Right lung (tissue), 5 donors: ENCODE measurements around the gene KCNT2. TPM values are rescaled to one million over a fixed set of nuclear protein-coding genes. Genes with fewer than 3 reads are reported as not detected.

Experiments used
- DNase-seq, 2 donors: peaks; one replicate each; pipeline ENCODE4 v3.0.0-alpha.2; 2013
- polyA plus RNA-seq, 5 donors: library from polyadenylated mRNA; unstranded; fragments of 120-200 nt; gene quantifications; one replicate each; pipeline versions ENCODE4 v1.2.1 to v1.2.3, GENCODE V29; 2013; ENCODE audit warnings: inconsistent platforms in 1 of 5, low replicate concordance in 1 of 5; ENCODE audit not compliant: insufficient read length in 5 of 5, insufficient read depth in 1 of 5

The KCNT2 gene
- polyA plus RNA-seq, 5 donors: 2.7 to 7.7 (median 5.9) TPM

DNA sequence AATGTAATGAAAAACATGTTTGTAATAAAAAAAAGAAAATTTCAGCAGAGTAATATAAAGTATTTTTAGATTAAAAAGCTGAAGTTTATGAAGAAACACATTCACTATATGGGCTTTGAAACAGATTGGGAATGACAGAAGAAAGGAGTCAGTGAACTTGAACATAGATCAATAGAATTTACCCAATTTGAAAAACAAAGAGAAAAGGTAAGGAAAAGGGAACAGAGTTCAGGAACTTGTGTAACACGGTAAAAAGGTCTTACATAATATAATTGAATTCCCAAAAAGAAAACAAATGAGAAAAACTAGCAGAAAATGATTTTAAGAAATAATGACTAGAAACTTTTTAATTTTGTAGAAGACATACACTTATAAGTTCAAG is 206.8 kb downstream of the KCNT2 start:
- no peak for DNase-seq

DNA sequence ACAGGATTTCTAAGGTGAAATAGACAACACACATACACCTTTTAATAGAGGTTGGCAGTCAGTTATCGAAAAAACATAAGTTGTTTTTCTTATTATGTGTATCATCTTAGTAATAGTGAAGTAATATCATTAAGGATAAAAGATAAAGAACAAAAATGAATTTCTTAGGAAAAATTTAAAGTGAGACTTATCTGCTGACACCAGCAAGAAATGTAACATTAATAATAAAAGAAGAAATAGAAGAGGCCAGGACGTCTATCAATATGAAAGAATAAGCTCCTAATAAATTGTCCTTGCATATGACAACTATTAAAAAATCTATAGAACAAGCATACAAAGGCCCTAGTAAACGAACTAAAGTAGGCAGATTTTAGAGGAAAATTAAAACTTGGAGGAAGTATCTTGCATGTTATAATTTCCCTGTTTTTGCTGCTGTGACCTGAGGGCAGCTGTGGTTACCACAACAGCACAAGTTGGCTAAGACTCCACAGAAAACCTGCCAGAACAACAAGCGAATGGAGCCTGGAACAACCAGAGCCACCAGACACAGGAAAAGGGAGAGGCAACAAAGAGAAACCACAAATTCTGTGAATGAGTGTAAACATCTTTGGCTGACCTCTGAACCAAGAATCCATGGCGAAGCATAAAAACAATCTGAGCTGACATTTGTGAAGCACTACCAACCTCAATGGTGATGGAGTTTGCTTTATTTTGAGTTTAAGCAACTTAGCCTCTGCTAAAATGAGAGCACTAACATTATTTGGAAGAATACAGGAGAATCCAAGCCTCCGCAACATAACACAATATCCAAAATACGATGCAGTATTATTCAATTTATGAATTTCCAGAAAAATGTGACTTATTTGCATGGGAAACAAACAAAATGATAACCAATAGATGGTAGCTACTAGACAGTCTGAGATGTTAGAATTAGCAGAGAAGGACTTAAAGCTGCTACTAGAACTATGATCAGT is 207.5 kb downstream of the KCNT2 start:
- no peak for DNase-seq

- DNase-seq: no peak
Measured at GRCh38 chr1:196399713-196400112, 208.5 kb downstream of the KCNT2 start.

DNA sequence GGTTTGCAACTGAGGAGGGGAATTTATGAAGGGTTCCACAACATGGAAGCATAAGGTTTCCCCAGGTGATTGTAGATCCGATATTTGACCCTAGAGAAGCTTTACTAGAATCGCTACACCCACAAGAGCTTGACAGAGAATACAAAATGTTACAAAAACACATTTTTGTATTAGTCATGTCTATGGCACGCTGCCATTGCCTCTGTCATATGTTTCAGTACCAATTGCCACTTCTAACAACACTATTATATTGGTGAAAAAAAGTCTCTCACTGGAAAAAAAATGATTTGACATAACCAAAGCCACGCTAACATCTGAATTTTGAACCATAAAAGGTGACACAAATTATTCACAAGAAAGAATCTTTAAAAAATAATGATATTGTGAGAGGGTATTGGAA is 214.5 kb downstream of the KCNT2 start:
- DNase-seq: no peak

- DNase-seq: no peak
Measured at GRCh38 chr1:196393282-196393681, 215.0 kb downstream of the KCNT2 start.

DNA sequence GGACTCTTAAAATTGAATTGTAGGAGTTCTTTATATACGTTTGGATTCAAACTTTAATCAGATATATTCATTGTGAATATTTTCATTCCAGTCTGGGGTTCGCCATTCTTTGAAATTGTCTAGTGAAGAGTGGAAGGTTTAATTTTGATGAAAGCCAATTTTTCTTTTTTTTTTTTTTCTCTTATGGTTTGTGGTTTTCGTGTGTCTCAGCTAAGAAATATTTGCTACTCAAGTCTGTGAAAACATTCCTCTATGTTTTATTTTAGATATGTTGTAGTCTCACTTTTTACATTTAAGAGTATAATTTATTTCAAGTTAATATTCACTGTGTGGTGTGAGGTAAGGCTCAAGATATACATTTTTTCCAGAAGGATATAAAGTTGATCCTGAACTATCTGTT is 220.5 kb downstream of the KCNT2 start:
- DNase-seq: no peak

GRCh38 chr1:196385109-196385508 is 223.1 kb downstream of the KCNT2 start:
- no peak for DNase-seq

DNA sequence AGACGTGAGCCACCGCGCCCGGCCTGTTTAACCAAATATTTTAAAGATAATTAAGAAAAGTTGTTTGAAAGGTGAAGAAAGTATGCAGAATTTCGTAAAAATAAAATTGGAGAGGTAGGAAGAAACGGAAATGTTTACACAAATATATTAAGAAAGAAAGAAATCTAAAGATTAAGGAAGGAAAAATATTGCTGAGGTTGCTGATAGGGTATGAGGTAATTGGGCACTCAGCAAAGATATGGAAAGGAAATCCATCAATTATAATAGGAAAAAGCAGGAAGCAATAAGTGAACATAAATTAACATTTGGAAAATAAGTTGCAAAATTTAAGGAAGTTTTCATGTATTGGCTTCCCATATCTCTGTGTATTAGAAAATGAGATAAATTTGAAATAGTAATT is 225.9 kb downstream of the KCNT2 start:
- no peak for DNase-seq

DNA sequence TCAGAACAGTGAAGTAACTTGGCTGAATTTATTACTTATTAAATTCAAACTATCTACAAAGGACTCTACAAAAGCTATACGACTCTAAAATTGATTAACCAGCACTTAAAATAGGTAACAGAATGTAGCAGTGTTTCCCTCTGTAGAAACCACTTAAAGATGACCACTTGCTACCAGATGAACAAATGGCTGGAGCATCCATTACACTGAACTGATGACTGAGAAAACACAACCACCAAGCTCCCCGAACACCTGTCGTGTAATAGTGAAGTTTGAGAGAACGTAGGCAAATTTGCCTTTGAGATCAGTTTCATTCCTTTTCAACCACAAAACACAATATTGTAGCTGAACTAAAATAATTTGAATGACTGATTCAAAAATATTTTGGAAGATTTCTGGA is 226.7 kb downstream of the KCNT2 start:
- no peak for DNase-seq

GRCh38 chr1:196380316-196380715 is 227.9 kb downstream of the KCNT2 start:
- no peak for DNase-seq

DNA sequence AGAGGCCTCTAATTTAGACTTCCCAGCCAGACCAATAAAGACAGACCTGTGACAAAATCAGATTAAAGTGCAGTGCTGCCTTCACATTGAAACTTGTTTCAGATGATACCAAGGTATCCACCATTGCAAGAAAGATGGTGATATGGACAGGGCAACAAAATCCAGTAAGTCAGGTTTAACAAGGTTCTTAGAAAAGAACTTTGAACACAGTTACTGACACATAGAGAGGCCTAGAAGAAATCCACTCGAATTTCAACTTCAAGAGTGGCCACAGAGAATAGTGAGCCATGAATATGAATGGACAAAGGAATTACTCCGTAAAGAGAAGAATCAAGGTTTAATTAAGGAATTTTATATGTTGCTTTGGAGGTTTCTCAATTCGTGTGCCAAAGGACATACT is 230.4 kb downstream of the KCNT2 start:
- no peak for DNase-seq

DNA sequence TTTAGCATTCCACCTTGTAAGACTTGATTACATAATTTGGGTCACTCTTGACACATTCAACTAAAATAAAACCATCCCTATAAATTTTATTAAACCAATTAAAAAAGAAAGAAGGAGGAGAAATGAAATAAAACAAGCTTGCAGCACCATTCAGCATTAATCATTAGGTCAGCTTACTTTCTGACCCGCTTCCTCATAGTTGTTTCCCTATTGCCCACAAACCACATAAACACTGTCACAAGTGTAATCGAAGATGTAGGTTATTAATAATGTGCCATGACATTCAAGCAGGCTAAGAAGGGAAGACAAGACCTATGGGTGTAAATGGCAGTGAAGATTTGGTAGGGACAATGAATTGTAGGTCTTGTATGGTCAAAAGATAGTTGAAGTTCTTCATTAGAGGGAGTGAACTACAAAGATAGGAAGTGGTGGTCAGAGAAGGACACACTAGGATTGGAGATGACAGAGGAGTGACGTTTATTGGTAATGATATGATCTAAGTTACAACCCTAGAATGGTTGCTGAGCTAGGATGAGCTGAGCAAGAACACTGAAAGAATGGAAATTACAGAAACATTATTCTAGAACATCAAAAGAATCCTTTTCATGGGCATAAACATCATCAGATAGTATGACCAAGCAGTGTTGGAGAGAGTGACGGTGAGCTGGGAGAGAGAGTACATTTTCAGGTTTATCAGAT is 231.5 kb downstream of the KCNT2 start:
- DNase-seq: no peak

GRCh38 chr1:196373798-196374197 is 234.4 kb downstream of the KCNT2 start:
- no peak for DNase-seq

DNA sequence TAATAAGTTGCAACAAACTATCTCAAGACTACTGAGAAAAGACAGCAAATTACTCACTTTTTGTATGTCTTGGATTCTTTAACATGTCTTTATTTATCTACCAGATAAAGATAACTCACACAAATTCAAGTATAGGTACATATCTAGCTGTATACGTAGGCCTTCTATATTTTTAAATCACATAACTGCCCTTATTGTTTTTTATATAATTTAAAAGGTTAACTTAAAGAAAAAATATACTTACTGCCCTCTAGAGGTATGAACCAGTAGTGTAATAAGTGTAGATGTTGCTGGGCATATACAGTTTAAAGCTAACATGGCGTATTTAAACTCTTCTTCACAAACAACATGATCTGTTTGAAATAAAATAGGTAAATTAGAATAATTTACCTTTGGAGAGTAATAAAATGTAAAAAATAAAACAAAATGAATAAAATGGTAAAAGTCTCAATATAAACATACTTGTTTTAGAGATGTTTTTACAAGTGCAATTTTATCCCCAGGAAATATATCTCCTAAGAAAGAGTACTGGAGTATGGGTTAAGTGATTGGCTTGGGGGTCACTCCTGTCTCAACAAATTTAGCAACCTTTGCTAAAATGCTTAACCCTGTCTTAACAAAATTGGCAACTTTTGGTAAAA is 235.2 kb downstream of the KCNT2 start:
- no peak for DNase-seq

DNA sequence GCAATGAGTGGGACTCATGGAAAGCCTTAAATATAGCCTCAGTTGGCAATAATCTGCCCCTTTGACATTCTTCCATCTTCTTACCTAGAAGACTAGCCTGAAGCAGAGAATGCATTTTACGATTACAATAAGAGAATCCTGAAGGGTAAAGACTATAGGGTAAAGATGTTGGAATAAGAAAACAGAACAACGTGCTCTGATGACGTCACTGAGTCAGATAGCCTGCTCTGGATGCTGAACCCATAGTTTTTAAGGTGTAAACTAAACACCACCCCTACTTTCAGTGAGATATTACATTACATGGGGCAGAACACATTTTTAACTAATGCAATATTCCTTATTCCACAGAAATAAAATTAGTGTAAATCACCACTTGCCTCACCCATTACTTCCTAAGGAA is 240.4 kb downstream of the KCNT2 start:
- no peak for DNase-seq

- no peak for DNase-seq
Measured at GRCh38 chr1:196366817-196367495, 241.3 kb downstream of the KCNT2 start.

- no peak for DNase-seq
Measured at GRCh38 chr1:196361112-196361714, 247.0 kb downstream of the KCNT2 start.

- no peak for DNase-seq
Measured at GRCh38 chr1:196357913-196358312, 250.3 kb downstream of the KCNT2 start.

DNA sequence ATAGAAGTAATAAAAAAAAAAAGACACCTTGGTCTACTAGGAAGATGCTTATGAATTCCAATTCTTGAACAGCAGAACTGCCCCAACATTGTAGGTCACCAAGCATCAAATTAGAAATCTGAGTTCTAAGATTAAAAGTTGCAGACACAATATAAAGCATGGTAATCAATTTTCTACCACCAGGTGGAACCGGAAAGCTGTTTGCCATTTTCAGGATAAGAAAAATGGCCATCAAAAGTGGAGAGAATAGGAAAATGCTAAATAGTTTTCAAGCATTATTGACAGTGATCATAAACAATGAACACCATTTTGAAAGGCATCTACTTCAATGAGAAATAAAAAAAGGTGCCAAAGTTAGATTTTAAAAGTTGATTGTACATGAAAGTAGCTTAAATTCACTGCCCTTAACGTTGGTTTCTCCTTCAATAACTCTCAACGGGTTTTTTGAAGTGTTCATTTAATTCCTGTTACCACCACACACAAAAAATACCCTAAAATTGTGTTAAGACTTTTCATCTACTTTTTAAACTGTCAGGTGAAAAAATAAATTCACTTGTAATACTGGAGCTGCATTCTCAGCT is 252.9 kb downstream of the KCNT2 start:
- DNase-seq: peak; percentile 5 to 9

GRCh38 chr1:196344453-196344852 is 263.8 kb downstream of the KCNT2 start:
- DNase-seq: no peak

DNA sequence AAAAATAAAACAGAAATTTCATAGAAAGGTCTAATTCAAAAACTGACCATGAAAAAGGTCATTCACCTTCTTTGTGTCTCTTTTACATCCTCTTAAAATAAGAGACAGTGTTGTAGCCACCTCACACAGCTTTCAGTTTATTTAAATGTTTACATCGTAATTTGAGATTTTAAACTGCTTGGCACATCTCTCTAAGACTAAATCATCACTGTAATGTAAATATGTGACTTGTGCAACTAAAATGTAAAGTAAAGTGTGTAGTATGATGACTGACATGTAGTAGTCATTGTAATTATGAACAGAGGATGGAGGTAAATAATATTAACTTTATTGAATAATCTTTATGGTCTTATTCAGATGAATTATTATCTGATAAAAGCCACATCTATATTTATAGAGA is 283.9 kb downstream of the KCNT2 start:
- no peak for DNase-seq
